Adrenal gland (tissue), 12 donors: ENCODE measurements around the gene PTPRN2. TPM values are rescaled to one million over a fixed set of nuclear protein-coding genes. Genes with fewer than 3 reads are reported as not detected.

Experiments used
- DNase-seq, 7 donors: peaks; one replicate each; pipeline ENCODE4 v3.0.0-alpha.2; 2019 to 2020
- H3K27ac ChIP-seq, 5 donors: fragments of 200-600 bp; sonication (generic) in 4 of 5; 1 replicate in 3 of 5; 2 replicates in 2 of 5; pipeline versions ENCODE4 v1.5.1 to v1.8.0; 2016 to 2020; ENCODE audit warnings: mild to moderate bottlenecking in 1 of 5
- H3K27me3 ChIP-seq: fragments of 200-600 bp; 2 replicates; pipeline ENCODE4 v1.8.0; 2021
- H3K36me3 ChIP-seq, 2 donors: fragments of 200-600 bp; replicated peaks in 1 of 2; 1 replicate in 1 of 2; 2 replicates in 1 of 2; pipeline versions ENCODE4 v1.5.1 to v1.8.0; 2018 to 2022
- H3K4me1 ChIP-seq, 2 donors: fragments of 200-600 bp; replicated peaks in 1 of 2; 1 replicate in 1 of 2; 2 replicates in 1 of 2; pipeline versions ENCODE4 v1.5.1 to v1.8.0; 2018 to 2021
- H3K4me3 ChIP-seq, 4 donors: fragments of 200-600 bp; sonication (generic) in 3 of 4; one replicate each; pipeline ENCODE4 v1.5.1; 2016 to 2018
- H3K9me3 ChIP-seq, 3 donors: fragments of 200-600 bp; sonication (generic) in 1 of 3; replicated peaks in 1 of 3; 1 replicate in 2 of 3; 2 replicates in 1 of 3; pipeline versions ENCODE4 v1.5.1 to v1.8.0; 2016 to 2021
- POLR2A ChIP-seq, 2 donors: fragments of 450-650 bp; IDR thresholded peaks; one replicate each; pipeline ENCODE4 v1.6.1; 2017; ENCODE audit warnings: antibody characterized with exemption in 2 of 2, mild to moderate bottlenecking in 2 of 2, moderate library complexity in 1 of 2
- WGBS, 4 donors: extraction: QIAGEN DNeasy Blood & Tissue Kit in 2 of 4; methylation state at CpG; one replicate each; pipeline versions ENCODE4 v1.1.5 to v1.1.7; 2013 to 2017; 5-methylcytosine and 5-hydroxymethylcytosine counted together
- intact Hi-C, 2 donors: fragments of 100-400 bp; cut with DNase I; formaldehyde crosslinking; loops; one replicate each; pipeline versions ENCODE4 v1.14.1 to v1.15.0; 2022 to 2023
- polyA plus RNA-seq, 3 donors: library from polyadenylated mRNA; stranded (reverse); fragments of 200-250 nt in 2 of 3; fragments of 350-450 nt in 1 of 3; fragmentation: Illumina TruSeq in 1 of 3; extraction: RNeasy Lipid Tissue Mini Kit (QIAGEN cat#74804) in 1 of 3; gene quantifications; one replicate each; pipeline ENCODE4 v1.2.3, GENCODE V29; 2013 to 2014
- total RNA-seq, 9 donors: library from RNA; depleted of rRNA in 4 of 9; stranded (reverse); fragments of >200 nt in 4 of 9; fragments of 120-200 nt in 1 of 9; fragmentation: NEBNext Ultra II Directional in 1 of 9; extraction: Animal tissue kit (Norgen Biotek cat#: 25700) in 1 of 9; gene quantifications; one replicate each; pipeline versions ENCODE4 v1.1.0 to v1.2.4, GENCODE V29; 2013 to 2023
- TF ChIP-seq, protein P1 (sequence below), 6 experiments: fragments of 450-650 bp in 4 of 6; fragments of 200-600 bp in 2 of 6; sonication (generic) in 1 of 6; IDR thresholded peaks; 1 replicate in 5 of 6; 2 replicates in 1 of 6; pipeline versions ENCODE4 v1.5.1 to v1.8.0; 2016 to 2021; ENCODE audit warnings: antibody characterized with exemption in 6 of 6, mild to moderate bottlenecking in 2 of 6, moderate library complexity in 1 of 6
- donor health status: healthy with polysubstance abuse.
- donor health status: Bipolar disorder and iron deficiency.
- donor health status: DM: yes; HTN: yes; CAD: no.
- donor health status: DM: no; HTN: no; CAD: no.
- donor health status: DM: no; HTN: no; CAD: no.
- donor health status: DM: yes; HTN: yes; CAD: no.

The PTPRN2 gene
- total and polyA plus RNA-seq, 12 donors, result 2.2 to 16.2 (median 3.4) TPM

DNA sequence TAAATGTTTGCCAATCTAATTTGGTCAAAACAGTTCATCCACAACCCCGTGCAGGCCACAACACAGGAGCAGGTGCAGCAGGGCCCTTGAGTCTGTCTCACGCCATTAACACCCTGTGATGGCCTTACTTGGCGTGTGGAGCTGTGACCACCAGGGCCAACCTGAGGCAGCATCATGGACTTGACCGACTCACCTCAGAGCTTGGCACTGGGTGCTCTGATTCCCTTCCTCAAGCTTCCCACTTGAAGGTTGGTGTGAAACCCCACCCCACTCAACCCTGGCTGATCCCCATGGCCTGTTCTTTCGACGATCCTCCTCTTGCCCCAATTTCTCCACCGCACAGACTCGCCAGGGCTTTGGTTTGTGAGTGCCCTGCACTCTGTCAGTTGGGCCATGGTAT is 623.1 kb downstream of the PTPRN2 start:
- intact Hi-C loops, result no loop called here
- no peak overlapping the region for H3K4me3 ChIP-seq
- no peak overlapping the region for H3K27ac ChIP-seq
- TF ChIP-seq, protein P1, sequence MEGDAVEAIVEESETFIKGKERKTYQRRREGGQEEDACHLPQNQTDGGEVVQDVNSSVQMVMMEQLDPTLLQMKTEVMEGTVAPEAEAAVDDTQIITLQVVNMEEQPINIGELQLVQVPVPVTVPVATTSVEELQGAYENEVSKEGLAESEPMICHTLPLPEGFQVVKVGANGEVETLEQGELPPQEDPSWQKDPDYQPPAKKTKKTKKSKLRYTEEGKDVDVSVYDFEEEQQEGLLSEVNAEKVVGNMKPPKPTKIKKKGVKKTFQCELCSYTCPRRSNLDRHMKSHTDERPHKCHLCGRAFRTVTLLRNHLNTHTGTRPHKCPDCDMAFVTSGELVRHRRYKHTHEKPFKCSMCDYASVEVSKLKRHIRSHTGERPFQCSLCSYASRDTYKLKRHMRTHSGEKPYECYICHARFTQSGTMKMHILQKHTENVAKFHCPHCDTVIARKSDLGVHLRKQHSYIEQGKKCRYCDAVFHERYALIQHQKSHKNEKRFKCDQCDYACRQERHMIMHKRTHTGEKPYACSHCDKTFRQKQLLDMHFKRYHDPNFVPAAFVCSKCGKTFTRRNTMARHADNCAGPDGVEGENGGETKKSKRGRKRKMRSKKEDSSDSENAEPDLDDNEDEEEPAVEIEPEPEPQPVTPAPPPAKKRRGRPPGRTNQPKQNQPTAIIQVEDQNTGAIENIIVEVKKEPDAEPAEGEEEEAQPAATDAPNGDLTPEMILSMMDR (IDR thresholded peaks at IDR 0.05), result no peak
- TF ChIP-seq POLR2A (IDR thresholded peaks at IDR 0.05), result no peak
- WGBS, 4 donors, result 89 to 96% (median 91%) methylated on average over 6 to 8 of the region's 8 CpGs
- no peak for DNase-seq
- H3K27me3 ChIP-seq, result no peaks in the 10 kb centered on the region
- no peaks in the 10 kb centered on the region for H3K4me1 ChIP-seq
- H3K36me3 ChIP-seq, result no peaks in the 10 kb centered on the region
- H3K9me3 ChIP-seq, result no peaks in the 10 kb centered on the region

DNA sequence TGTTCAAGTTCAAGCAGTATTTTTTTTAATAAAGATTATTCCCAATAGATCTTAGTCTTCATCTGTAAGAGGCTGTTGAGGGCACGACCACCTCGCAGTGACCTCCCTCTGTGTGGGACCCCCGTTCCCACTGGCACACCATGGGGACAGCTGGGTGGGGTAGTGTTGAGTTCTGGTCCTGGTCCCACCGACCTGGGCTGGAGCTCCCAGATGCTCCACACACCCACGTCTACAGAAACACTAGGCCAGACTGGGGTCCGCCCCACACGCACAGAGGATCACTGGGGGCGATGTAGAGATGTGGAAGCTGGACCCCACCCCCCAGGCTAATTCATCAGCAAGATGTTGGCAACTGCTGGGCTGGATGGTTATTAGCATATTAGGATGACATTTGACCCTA is 623.6 kb downstream of the PTPRN2 start:
- H3K4me1 ChIP-seq, result no peaks in the 10 kb centered on the region
- H3K36me3 ChIP-seq, result no peaks in the 10 kb centered on the region
- intact Hi-C loops, result no loop called here
- 82 to 92% (median 89%) methylated on average over 7 to 8 of the region's 8 CpGs for WGBS, 4 donors
- no peak overlapping the region for H3K27ac ChIP-seq
- H3K9me3 ChIP-seq, result no peaks in the 10 kb centered on the region
- H3K27me3 ChIP-seq, result no peaks in the 10 kb centered on the region
- DNase-seq, result no peak
- TF ChIP-seq, protein P1 (IDR thresholded peaks at IDR 0.05), result no peak
- TF ChIP-seq POLR2A (IDR thresholded peaks at IDR 0.05), result no peak
- no peak overlapping the region for H3K4me3 ChIP-seq

DNA sequence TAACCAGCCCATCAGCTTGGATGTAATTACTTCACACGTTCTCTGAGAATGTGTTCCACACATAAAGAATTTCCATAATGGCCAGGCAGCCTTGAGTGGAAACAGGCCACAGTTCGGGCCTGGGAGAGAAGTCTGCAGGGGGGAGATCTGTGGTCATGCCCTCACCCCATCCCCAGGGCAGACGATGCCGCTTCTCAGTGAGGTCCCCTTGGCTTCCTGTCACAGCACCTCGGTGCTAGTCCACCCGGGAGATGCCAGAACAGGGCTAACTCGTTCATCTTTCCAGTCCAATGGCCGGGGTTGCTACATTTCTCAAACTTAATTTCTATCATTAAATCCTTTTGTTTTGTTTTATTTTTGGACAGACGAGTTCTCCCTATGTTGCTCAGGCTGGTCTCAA is 624.1 kb downstream of the PTPRN2 start:
- Histone ChIP-seq H3K9me3 (no peaks in the 10 kb centered on the region), H3K27ac (no peak overlapping the region), H3K4me3 (no peak overlapping the region), H3K27me3 (no peaks in the 10 kb centered on the region), H3K36me3 (no peaks in the 10 kb centered on the region), H3K4me1 (no peaks in the 10 kb centered on the region)
- DNase-seq, result no peak
- 59 to 83% (median 72%) methylated on average over 9 of the region's 9 CpGs for WGBS, 4 donors
- TF ChIP-seq, protein P1 (IDR thresholded peaks at IDR 0.05), result no peak
- TF ChIP-seq POLR2A (IDR thresholded peaks at IDR 0.05), result no peak
- intact Hi-C loops, result no loop called here

DNA sequence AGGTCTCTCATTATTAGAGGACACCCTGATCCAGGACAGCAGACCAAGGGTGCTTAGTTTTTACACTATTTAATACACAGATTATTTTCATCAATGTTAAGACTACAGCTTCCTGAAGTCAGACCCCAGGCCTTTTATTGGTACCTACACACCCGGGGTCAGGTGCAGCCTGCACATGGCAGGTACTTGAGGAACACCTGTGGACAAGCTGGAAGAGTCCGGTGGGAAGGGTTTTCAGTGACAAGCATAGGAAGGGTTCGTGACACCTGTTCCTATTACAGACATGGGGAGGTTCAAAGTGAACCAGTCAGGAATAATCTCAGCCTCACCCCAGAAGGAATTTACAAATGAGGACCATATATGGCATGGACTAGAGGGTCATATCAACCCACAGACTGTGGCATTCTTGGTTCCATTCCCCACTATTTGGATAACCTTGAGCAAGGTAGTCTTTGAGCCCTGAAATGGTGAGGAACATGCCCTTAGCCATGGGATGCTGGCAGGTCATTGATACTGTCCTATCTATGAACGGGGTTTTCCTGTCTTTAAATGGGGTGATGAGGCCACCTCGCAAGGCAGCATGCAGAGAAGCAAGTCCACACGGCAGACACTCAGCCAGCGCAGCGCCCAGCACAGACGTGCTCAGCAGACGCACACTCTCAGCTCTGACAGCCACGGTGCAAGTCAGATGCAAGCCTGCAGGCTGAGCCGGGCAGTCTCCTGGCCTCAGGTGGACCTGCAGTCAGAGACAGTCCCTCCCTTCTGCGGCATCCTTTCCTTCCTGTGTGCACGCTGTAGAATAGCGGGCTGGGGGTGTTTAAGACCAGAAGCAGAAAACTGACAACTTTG is 624.9 kb downstream of the PTPRN2 start:
- no peak for TF ChIP-seq POLR2A (IDR thresholded peaks at IDR 0.05)
- TF ChIP-seq, protein P1 (IDR thresholded peaks at IDR 0.05), result no peak
- no peak for DNase-seq
- 77 to 79% (median 78%) methylated on average over 11 to 15 of the region's 15 CpGs for WGBS, 4 donors
- Histone ChIP-seq H3K9me3 (no peaks in the 10 kb centered on the region), H3K4me3 (no peak overlapping the region), H3K27me3 (no peaks in the 10 kb centered on the region), H3K27ac (no peak overlapping the region), H3K36me3 (no peaks in the 10 kb centered on the region), H3K4me1 (no peaks in the 10 kb centered on the region)
- intact Hi-C loops, result no loop called here
